ENCODE measurements around the gene DUSP10.

DUSP10 gene

DNA sequence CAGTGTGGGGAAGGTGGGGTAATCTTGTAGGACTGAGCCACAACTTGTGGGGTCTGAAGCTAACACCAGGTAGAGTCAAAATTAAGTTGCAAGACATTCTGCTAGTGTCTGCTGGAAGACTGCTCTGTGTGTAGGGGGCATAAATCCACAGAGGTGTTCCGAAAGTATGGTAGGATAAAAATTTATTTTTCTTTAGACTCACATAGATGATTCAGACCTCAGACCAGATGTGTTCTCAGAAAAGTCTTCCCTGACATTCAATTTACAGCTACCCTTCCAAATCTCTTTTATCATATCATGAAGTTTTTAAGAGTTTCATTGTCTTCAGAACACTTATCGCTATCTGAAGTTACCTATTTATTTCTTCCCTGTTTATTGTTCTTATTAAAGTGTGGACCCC, 21.3 kb downstream of the DUSP10 start:
- Histone ChIP-seq H3K27me3 (ENCODE audit: insufficient read depth, low read length) (no peaks in the 10 kb centered on the region), H3K79me2 (ENCODE audit: insufficient read depth, low read length) (peaks cover 12% of the 10 kb centered on the region; the same call in 1 of the 2 replicates), H3K9ac (ENCODE audit: low read length) (no peak overlapping the region), H3F3A (ENCODE audit: insufficient read depth, low read length) (no peaks in the 10 kb centered on the region), H4K20me1 (ENCODE audit: insufficient read depth, low read length) (no peaks in the 10 kb centered on the region), H3K9me2 (ENCODE audit: low read depth, low read length) (no peaks in the 10 kb centered on the region), H3K9me3 (ENCODE audit: low read length) (0 out of 2 replicates have a peak, but pooled peaks cover 3% of the 10 kb centered on the region), H3K4me3 (ENCODE audit: low read depth, low read length, poor library complexity, severe bottlenecking) (no peak overlapping the region), H3K36me3 (ENCODE audit: insufficient read depth, low read length) (peaks cover 30% of the 10 kb centered on the region), H3K4me1 (ENCODE audit: insufficient read depth, low read length, severe bottlenecking) (peaks cover 3% of the 10 kb centered on the region), H2AFZ (ENCODE audit: low read length) (no peak overlapping the region), H3K27ac (ENCODE audit: low read depth, low read length, poor library complexity, severe bottlenecking) (no peak overlapping the region), H3K4me2 (ENCODE audit: low read length) (no peak overlapping the region)
- TF ChIP-seq EZH2 (IDR thresholded peaks at IDR 0.05; ENCODE audit: borderline replicate concordance, low read length), result no peak
- TF ChIP-seq, protein P1, sequence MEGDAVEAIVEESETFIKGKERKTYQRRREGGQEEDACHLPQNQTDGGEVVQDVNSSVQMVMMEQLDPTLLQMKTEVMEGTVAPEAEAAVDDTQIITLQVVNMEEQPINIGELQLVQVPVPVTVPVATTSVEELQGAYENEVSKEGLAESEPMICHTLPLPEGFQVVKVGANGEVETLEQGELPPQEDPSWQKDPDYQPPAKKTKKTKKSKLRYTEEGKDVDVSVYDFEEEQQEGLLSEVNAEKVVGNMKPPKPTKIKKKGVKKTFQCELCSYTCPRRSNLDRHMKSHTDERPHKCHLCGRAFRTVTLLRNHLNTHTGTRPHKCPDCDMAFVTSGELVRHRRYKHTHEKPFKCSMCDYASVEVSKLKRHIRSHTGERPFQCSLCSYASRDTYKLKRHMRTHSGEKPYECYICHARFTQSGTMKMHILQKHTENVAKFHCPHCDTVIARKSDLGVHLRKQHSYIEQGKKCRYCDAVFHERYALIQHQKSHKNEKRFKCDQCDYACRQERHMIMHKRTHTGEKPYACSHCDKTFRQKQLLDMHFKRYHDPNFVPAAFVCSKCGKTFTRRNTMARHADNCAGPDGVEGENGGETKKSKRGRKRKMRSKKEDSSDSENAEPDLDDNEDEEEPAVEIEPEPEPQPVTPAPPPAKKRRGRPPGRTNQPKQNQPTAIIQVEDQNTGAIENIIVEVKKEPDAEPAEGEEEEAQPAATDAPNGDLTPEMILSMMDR (IDR thresholded peaks at IDR 0.05; ENCODE audit: low read length), result no peak

- Histone ChIP-seq H3K79me2 (ENCODE audit: insufficient read depth, low read length) (peaks cover 12% of the 10 kb centered on the region; the same call in 1 of the 2 replicates), H3K27me3 (ENCODE audit: insufficient read depth, low read length) (no peaks in the 10 kb centered on the region), H3K4me3 (ENCODE audit: low read depth, low read length, poor library complexity, severe bottlenecking) (no peak overlapping the region), H2AFZ (ENCODE audit: low read length) (no peak overlapping the region), H3K4me1 (ENCODE audit: insufficient read depth, low read length, severe bottlenecking) (peaks cover 3% of the 10 kb centered on the region), H3K9me2 (ENCODE audit: low read depth, low read length) (no peaks in the 10 kb centered on the region), H4K20me1 (ENCODE audit: insufficient read depth, low read length) (no peaks in the 10 kb centered on the region), H3K27ac (ENCODE audit: low read depth, low read length, poor library complexity, severe bottlenecking) (no peak overlapping the region), H3K36me3 (ENCODE audit: insufficient read depth, low read length) (peaks cover 28% of the 10 kb centered on the region), H3K9ac (ENCODE audit: low read length) (no peak overlapping the region), H3F3A (ENCODE audit: insufficient read depth, low read length) (no peaks in the 10 kb centered on the region), H3K4me2 (ENCODE audit: low read length) (no peak overlapping the region), H3K9me3 (ENCODE audit: low read length) (peaks cover 3% of the 10 kb centered on the region; the same call in 1 of the 2 replicates)
- TF ChIP-seq, protein P1 (IDR thresholded peaks at IDR 0.05; ENCODE audit: low read length), result no peak
- TF ChIP-seq EZH2 (IDR thresholded peaks at IDR 0.05; ENCODE audit: borderline replicate concordance, low read length), result no peak
Observed at GRCh38 chr1:221719987-221720386, 21.9 kb downstream of the DUSP10 start.

DNA sequence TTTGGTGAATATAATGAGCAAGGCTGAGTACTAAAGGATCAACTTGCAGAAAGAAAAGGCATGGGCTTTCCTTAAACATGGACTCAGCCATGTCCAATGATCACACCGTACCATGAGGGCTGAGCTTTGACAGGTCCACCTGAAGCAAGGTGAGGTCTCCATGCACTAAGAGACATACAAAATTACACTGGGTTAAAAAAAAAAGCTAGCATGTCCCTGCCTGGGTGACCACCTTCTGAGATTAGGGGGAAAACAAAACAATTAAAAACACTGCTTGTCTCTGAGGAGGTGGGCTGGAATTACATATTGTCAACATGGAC, 22.7 kb downstream of the DUSP10 start:
- Histone ChIP-seq H3K9ac (ENCODE audit: low read length) (no peak overlapping the region), H3K79me2 (ENCODE audit: insufficient read depth, low read length) (peaks cover 16% of the 10 kb centered on the region; the same call in 1 of the 2 replicates)

More for the DNA sequence above, 22.7 kb downstream of the DUSP10 start:
- Histone ChIP-seq H3K4me1 (ENCODE audit: insufficient read depth, low read length, severe bottlenecking) (peaks cover 3% of the 10 kb centered on the region), H3K36me3 (ENCODE audit: insufficient read depth, low read length) (peaks cover 29% of the 10 kb centered on the region), H3K27ac (ENCODE audit: low read depth, low read length, poor library complexity, severe bottlenecking) (no peak overlapping the region), H3F3A (ENCODE audit: insufficient read depth, low read length) (no peaks in the 10 kb centered on the region), H4K20me1 (ENCODE audit: insufficient read depth, low read length) (no peaks in the 10 kb centered on the region), H3K4me3 (ENCODE audit: low read depth, low read length, poor library complexity, severe bottlenecking) (no peak overlapping the region), H3K9me2 (ENCODE audit: low read depth, low read length) (no peaks in the 10 kb centered on the region), H3K4me2 (ENCODE audit: low read length) (no peak overlapping the region), H2AFZ (ENCODE audit: low read length) (no peak overlapping the region), H3K27me3 (ENCODE audit: insufficient read depth, low read length) (no peaks in the 10 kb centered on the region), H3K9me3 (ENCODE audit: low read length) (peaks cover 7% of the 10 kb centered on the region; the same call in 1 of the 2 replicates)
- TF ChIP-seq, protein P1 (IDR thresholded peaks at IDR 0.05; ENCODE audit: low read length), result no peak
- TF ChIP-seq EZH2 (IDR thresholded peaks at IDR 0.05; ENCODE audit: borderline replicate concordance, low read length), result no peak

All from OCI-LY1 (cell line).